22Rv1 (cell line): ENCODE measurements around the gene TLR2.

Experiments used
- H3K27ac ChIP-seq: fragments of 450-650 bp; 2 replicates; pipeline ENCODE4 v1.5.1; 2017
- CTCF ChIP-seq: fragments of 450-650 bp; IDR thresholded peaks from 2 replicates; pipeline ENCODE4 v1.5.1; 2017; ENCODE audit warnings: mild to moderate bottlenecking
- ZFX ChIP-seq: fragments of 450-650 bp; IDR thresholded peaks from 2 replicates; pipeline ENCODE4 v1.6.1; 2017; ENCODE audit warnings: antibody characterized with exemption, borderline replicate concordance

Gene TLR2

GRCh38 chr4:153713866-153714646 is 30.0 kb downstream of the TLR2 start:
- H3K27ac ChIP-seq: no peak overlapping the region

GRCh38 chr4:153722036-153722435 is 38.0 kb downstream of the TLR2 start:
- H3K27ac ChIP-seq: no peak overlapping the region
- TF ChIP-seq CTCF (no peak), ZFX (no peak)

More at GRCh38 chr4:153713866-153714646, 30.0 kb downstream of the TLR2 start:
- TF ChIP-seq ZFX (no peak), CTCF (no peak)

GRCh38 chr4:153724606-153725005 is 40.5 kb downstream of the TLR2 start:
- TF ChIP-seq CTCF: no peak
- no peak for TF ChIP-seq ZFX
- no peak overlapping the region for H3K27ac ChIP-seq

GRCh38 chr4:153725136-153725830 is 41.2 kb downstream of the TLR2 start:
- no peak overlapping the region for H3K27ac ChIP-seq
- TF ChIP-seq CTCF (no peak), ZFX (no peak)

GRCh38 chr4:153725831-153726154 is 41.7 kb downstream of the TLR2 start:
- TF ChIP-seq ZFX (no peak), CTCF (no peak)
- H3K27ac ChIP-seq: no peak overlapping the region

- TF ChIP-seq ZFX: no peak
- TF ChIP-seq CTCF: no peak
- H3K27ac ChIP-seq: no peak overlapping the region
Observed at GRCh38 chr4:153728151-153728550, 44.1 kb downstream of the TLR2 start.

- H3K27ac ChIP-seq: no peak overlapping the region
- TF ChIP-seq CTCF (no peak), ZFX (no peak)
Observed at GRCh38 chr4:153728660-153729059, 44.6 kb downstream of the TLR2 start.
